ENCODE measurements around the gene DDX49. TPM values are rescaled to one million over a fixed set of nuclear protein-coding genes. Genes with fewer than 3 reads are reported as not detected.

DDX49 gene
- total RNA-seq, 4 donors from 2014 or later: 36.1 to 61.0 (median 46.9) TPM

- Histone ChIP-seq H3K4me1 (peaks cover 0 to 30% (median 14%) of the 10 kb centered on the region in 3 donors), H3K36me3 (peaks cover 0 to 5% of the 10 kb centered on the region in 2 donors), H3K4me3 (peak overlapping the region in 1 of 2 donors; percentile 52), H3K27ac (peak overlapping the region in 1 of 4 donors; percentile 50), H3K27me3 (peaks cover 50% of the 10 kb centered on the region), H3K9me3 (no peaks in the 10 kb centered on the region)
- 22 to 44% methylated on average over 2 to 11 of the region's 18 CpGs for WGBS, 2 donors (ENCODE audit: low coverage in 1 of 2)
- TF ChIP-seq, protein P1, sequence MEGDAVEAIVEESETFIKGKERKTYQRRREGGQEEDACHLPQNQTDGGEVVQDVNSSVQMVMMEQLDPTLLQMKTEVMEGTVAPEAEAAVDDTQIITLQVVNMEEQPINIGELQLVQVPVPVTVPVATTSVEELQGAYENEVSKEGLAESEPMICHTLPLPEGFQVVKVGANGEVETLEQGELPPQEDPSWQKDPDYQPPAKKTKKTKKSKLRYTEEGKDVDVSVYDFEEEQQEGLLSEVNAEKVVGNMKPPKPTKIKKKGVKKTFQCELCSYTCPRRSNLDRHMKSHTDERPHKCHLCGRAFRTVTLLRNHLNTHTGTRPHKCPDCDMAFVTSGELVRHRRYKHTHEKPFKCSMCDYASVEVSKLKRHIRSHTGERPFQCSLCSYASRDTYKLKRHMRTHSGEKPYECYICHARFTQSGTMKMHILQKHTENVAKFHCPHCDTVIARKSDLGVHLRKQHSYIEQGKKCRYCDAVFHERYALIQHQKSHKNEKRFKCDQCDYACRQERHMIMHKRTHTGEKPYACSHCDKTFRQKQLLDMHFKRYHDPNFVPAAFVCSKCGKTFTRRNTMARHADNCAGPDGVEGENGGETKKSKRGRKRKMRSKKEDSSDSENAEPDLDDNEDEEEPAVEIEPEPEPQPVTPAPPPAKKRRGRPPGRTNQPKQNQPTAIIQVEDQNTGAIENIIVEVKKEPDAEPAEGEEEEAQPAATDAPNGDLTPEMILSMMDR (IDR thresholded peaks at IDR 0.05): no peak
- no peak for TF ChIP-seq EP300 (IDR thresholded peaks at IDR 0.05)
- TF ChIP-seq POLR2AphosphoS5 (IDR thresholded peaks at IDR 0.05): no peak
- no peak for TF ChIP-seq POLR2A (IDR thresholded peaks at IDR 0.05)
- no peak for ATAC-seq
These were observed 25.8 kb upstream of the DDX49 start for GRCh38 chr19:18893587-18894253.

GRCh38 chr19:18894254-18895037 lies 25.1 kb upstream of the DDX49 start:
- TF ChIP-seq POLR2A (IDR thresholded peaks at IDR 0.05) (no peak), EP300 (IDR thresholded peaks at IDR 0.05) (no peak), POLR2AphosphoS5 (IDR thresholded peaks at IDR 0.05) (no peak)
- TF ChIP-seq, protein P1 (IDR thresholded peaks at IDR 0.05): no peak
- peak overlapping the region in 3 of 4 donors; percentile 37 to 55 (median 50) for H3K27ac ChIP-seq
- peaks cover 0 to 12% of the 10 kb centered on the region in 2 donors for H3K36me3 ChIP-seq
- H3K27me3 ChIP-seq: peaks cover 50% of the 10 kb centered on the region
- no peaks in the 10 kb centered on the region for H3K9me3 ChIP-seq
- H3K4me3 ChIP-seq: peak overlapping the region in 1 of 2 donors; percentile 52
- WGBS, 2 donors (ENCODE audit: low coverage in 1 of 2): 10% methylated on average over 2 of the region's 28 CpGs; no CpG with 5 or more reads in 1 of the 2 donors
- no peak for ATAC-seq
- peaks cover 0 to 30% (median 14%) of the 10 kb centered on the region in 3 donors for H3K4me1 ChIP-seq

DNA sequence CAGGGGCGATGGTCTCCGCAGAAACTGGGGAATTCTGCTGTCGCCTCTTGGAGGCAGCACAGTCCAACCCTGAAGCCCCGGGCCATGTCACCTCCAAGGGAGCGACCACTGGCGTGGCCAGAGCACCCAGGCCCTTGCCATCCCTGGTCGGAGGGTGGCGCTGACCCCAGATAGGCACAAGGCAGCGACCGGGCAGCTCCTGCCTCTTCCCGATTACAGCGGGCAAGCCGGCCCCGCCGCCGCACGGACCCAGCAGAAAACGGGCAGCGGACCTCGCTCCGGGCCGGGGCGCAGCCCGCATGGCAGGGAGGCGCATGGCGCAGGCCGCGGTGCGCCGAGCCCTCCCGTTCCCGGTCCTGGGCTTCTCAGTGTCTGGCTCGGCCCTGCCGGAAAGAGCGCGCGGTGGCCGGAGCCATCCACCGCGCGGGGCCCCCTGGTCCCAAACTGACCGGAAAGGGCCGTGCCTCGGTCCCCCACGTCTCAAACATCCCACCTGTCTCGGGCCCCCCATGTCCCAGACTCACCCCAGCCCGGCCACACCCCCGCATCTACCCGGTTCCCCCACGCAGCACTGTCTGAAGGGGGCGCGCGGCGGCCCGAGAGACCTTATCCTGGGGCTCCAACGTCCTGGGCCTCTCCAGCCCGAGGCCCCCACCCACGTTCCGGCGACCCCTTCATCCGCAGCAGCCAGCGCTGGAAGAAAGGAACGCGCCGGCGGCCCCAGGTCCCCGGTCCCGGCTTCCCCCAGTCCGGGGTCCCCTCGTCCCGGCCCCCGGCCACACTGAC lies 24.3 kb upstream of the DDX49 start:
- TF ChIP-seq EP300 (IDR thresholded peaks at IDR 0.05) (no peak), POLR2AphosphoS5 (IDR thresholded peaks at IDR 0.05) (no peak)
- TF ChIP-seq, protein P1 (IDR thresholded peaks at IDR 0.05): peak in 3 of 4 experiments; percentile 13 to 37 (median 14)
- peaks cover 50% of the 10 kb centered on the region for H3K27me3 ChIP-seq
- H3K36me3 ChIP-seq: peaks cover 0 to 20% of the 10 kb centered on the region in 2 donors
- peak overlapping the region; percentile 4 to 52 for H3K4me3 ChIP-seq
- no CpG with 5 or more reads among the region's 72 CpGs for WGBS, 2 donors (ENCODE audit: low coverage in 1 of 2)
- H3K4me1 ChIP-seq: peaks cover 0 to 30% (median 14%) of the 10 kb centered on the region in 3 donors
- peak overlapping the region in 3 of 4 donors; percentile 2 to 55 (median 50) for H3K27ac ChIP-seq
- peak; percentile 26 for ATAC-seq
- H3K9me3 ChIP-seq: no peaks in the 10 kb centered on the region

DNA sequence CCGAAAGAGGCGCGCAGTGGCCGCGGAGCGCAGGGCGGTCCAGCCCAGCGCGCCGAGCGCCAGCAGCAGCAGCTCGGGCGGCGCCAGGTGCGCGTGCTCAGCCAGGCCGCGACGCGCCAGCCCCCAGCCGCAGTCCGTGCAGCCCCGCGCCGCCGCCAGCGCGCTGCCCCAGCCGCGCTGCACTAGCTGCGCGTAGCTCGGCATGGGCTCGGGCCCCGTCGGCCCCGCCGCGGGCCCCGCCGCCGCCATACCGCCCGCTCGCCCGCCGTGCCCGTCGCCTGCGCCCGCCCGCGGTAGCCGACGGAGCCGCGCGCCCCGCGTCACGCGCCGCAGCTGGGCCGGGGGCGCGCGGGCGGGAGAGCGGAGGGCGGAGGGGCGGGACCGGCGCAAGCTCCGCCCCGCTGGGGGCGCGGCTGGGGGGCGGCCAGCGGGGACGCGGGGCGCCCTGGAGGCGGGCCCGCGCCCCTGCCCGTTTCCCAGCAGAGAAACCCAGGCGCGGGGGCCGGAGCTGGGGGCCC lies 23.6 kb upstream of the DDX49 start, which contains the start of gene CERS1:
TSS of gene CERS1 (minus strand) at position 335 of the 518 bp plus-strand sequence. CDS start at position 249, 86 bp downstream.
- Histone ChIP-seq H3K4me3 (peak within 1 kb of the TSS; percentile 4 to 52), H3K9me3 (no peaks in the 10 kb centered on the region), H3K27me3 (peaks cover 50% of the 10 kb centered on the region), H3K36me3 (peaks cover 0 to 27% of the 10 kb centered on the region in 2 donors), H3K27ac (peak within 1 kb of the TSS in 3 of 4 donors; percentile 2 to 55 (median 50)), H3K4me1 (peaks cover 0 to 30% (median 14%) of the 10 kb centered on the region in 3 donors)
- 0% methylated on average over 1 of the region's 89 CpGs; no CpG with 5 or more reads in 1 of the 2 donors for WGBS, 2 donors (ENCODE audit: low coverage in 1 of 2)
- TF ChIP-seq, protein P1 (IDR thresholded peaks at IDR 0.05): no peak
- no peak for TF ChIP-seq POLR2AphosphoS5 (IDR thresholded peaks at IDR 0.05)
- TF ChIP-seq EP300 (IDR thresholded peaks at IDR 0.05): no peak
- no peak for TF ChIP-seq POLR2A (IDR thresholded peaks at IDR 0.05)
- ATAC-seq: no peak

Data from gastroesophageal sphincter (tissue), 4 donors.